GM13977 (cell line): ENCODE results near the gene ANKRD16.

Source experiments
- DNase-seq: peaks from one replicate; pipeline ENCODE4 v3.0.0; 2012; ENCODE audit warnings: low spot score
- in situ Hi-C: fragments of 300-500 bp; cut with MboI; formaldehyde crosslinking; loops from one replicate; pipeline ENCODE4 v1.12.0; 2022; ENCODE audit warnings: low sequenced_read_pairs, low pct_unique_long_range_greater_than_20kb, mixed read lengths, inconsistent platforms; ENCODE audit not compliant: unreplicated experiment
- TF ChIP-seq, protein P1 (sequence below): IDR thresholded peaks from 2 replicates; pipeline ENCODE4 v1.5.1; 2012; ENCODE audit warnings: mild to moderate bottlenecking, control low read depth; ENCODE audit not compliant: insufficient read depth; ENCODE audit errors: extremely low read depth, missing control alignments

ANKRD16 gene

DNA sequence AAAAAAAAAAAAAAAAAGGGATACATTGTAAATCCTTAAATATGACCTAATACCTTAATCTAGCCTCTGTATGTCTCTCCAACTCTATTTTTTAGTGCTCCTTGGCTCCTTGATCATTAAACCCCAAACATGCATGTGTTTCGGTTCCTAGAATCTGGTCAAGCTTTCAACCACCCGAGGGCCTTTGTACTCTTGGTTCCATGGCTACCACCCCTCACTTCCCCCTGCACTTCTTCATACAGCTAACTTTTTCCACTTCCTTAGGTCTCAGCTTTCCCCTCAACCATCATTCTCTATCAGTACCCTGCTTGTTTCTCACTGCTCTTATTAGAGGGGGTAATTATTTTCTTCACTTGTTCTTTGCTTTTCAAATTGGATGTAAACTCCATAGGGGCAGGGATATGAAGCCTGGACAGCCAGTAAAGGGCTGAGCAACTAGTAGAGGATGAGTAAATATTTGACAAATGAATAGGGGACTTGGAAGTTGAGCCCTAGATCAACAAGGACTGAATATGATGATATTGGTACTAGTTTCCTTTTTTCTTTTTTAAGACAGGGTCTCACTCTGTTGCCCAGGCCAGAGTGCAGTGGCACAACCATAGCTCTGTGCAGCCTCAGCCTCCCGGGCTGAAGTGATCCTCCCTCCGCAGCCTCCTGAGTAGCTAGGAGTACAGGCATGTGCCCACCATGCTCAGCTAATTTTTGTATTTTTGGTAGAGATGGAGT lies 72.2 kb downstream of the ANKRD16 start:
- TF ChIP-seq, protein P1, sequence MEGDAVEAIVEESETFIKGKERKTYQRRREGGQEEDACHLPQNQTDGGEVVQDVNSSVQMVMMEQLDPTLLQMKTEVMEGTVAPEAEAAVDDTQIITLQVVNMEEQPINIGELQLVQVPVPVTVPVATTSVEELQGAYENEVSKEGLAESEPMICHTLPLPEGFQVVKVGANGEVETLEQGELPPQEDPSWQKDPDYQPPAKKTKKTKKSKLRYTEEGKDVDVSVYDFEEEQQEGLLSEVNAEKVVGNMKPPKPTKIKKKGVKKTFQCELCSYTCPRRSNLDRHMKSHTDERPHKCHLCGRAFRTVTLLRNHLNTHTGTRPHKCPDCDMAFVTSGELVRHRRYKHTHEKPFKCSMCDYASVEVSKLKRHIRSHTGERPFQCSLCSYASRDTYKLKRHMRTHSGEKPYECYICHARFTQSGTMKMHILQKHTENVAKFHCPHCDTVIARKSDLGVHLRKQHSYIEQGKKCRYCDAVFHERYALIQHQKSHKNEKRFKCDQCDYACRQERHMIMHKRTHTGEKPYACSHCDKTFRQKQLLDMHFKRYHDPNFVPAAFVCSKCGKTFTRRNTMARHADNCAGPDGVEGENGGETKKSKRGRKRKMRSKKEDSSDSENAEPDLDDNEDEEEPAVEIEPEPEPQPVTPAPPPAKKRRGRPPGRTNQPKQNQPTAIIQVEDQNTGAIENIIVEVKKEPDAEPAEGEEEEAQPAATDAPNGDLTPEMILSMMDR: no peak
- DNase-seq: peak; percentile 34
- in situ Hi-C loops: no loop called here

DNA sequence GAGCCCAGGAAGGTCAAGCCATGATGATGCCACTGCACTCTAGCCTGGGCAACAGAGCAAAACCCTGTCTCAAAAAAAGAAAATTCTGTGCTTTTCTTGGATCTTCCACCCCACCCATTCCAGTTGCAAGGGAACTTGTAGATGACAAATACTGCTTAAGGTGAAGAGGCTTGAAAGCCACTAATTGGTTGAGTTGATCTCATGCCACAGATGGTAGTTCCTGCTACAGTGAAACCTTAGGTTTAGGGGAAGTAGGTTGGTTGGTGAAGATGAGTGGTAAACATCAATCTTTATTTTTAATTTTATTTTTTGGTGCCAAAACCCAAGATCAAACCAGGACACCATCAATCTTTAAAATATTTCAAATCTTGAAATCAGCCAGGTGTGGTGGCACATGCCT lies 73.5 kb downstream of the ANKRD16 start:
- peak; percentile 31 for DNase-seq
- TF ChIP-seq, protein P1: no peak
- in situ Hi-C loops: no loop called here

DNA sequence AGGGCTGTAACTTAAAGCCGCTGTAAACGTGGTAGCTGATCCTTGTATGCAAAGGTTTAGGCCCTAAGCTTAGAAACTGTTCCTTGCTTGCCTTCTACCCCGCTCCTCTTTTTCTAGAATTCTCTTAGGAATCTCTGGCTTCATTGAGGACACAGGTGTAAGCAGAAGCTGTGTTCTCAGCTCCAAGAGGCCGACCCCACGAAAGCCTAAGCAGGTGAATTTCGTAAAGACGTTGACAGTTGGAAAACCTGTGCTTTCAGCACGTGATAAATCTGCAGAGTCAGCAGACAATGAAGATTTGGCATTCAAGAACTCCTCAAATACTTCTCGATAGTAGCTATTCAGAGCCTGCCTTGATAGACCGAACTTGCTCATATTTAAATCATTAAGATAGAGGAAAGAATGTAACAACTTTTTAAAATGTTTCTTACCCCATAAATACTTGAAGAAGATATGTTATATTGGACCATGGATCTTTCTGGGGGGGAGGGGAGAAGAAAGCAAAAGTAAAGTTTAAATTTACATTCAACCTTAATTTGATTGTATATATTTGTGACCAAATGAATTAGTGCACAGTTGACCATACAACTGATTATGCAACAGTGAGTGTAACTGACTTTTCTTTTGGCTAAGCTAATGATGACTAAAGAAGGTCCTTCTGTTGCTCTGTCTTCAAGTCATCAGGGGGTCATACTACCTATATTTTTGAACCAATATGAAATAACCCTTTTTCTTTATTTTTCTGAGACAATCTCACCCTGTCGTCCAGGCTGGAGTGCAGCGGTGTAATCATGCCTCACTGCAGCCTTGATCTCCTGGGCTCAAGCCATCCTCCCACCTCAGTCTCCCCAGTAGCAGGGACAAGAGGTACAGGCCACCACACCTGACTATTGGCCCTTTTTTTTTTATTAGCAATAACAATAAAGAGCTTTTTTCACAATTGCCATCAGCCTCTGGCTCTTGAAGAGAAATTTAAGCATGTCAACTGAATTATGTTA lies 75.3 kb downstream of the ANKRD16 start:
- no peak for DNase-seq
- in situ Hi-C loops: no loop called here
- TF ChIP-seq, protein P1: no peak

- in situ Hi-C loops: no loop called here
- peak; percentile 99 for DNase-seq
- TF ChIP-seq, protein P1: no peak
Observed at GRCh38 chr10:5813341-5814109, 76.2 kb downstream of the ANKRD16 start, which contains the start of gene GDI2. TSS of gene GDI2 (minus strand) at chr10:5813434. CDS start at chr10:5813258, 176 bp downstream.

DNA sequence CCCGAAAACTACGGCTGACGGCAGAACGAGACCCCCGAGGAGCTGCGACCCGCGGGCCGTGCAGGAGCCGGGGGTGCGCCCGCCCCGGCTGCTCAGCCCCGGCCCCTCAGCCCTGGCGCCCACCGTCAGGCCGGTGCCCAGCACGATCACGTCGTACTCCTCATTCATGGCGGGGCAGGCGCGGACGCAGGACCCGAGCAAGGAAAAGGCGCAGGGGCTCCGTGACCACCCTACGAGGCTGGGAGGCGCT lies 76.7 kb downstream of the ANKRD16 start:
- in situ Hi-C loops: no loop called here
- DNase-seq: no peak

More for the DNA sequence above, 76.7 kb downstream of the ANKRD16 start:
- TF ChIP-seq, protein P1: no peak
